HL-60 (cell line): ENCODE results near the gene DYSF.

ENCODE experiments used
- DNase-seq, 2 experiments: peaks; one replicate each; pipeline ENCODE4 v3.0.0-alpha.2; 2010 to 2020; ENCODE audit warnings: low read depth in 1 of 2, low spot score in 1 of 2
- H3K27ac ChIP-seq: fragments of 250-450 bp; sonication (Bioruptor Pico); replicated peaks from 2 replicates; pipeline ENCODE4 v1.5.1; 2020; ENCODE audit warnings: mild to moderate bottlenecking, moderate library complexity
- H3K27me3 ChIP-seq: fragments of 250-450 bp; sonication (Bioruptor Pico); 2 replicates; pipeline ENCODE4 v1.5.1; 2021; ENCODE audit warnings: mild to moderate bottlenecking, moderate library complexity; ENCODE audit not compliant: insufficient read depth, poor library complexity, severe bottlenecking
- H3K4me3 ChIP-seq: replicated peaks from 2 replicates; pipeline ENCODE4 v1.5.1; 2011; ENCODE audit warnings: mild to moderate bottlenecking, control low read depth, low read length; ENCODE audit not compliant: insufficient read depth
- CTCF ChIP-seq: IDR thresholded peaks from one replicate; pipeline ENCODE4 v1.5.1; 2011; ENCODE audit warnings: low read length, control low read depth, inconsistent platforms; ENCODE audit not compliant: insufficient read depth
- GABPA ChIP-seq: IDR thresholded peaks from 2 replicates; pipeline ENCODE4 v1.6.1; 2012; ENCODE audit warnings: low read depth
- POLR2AphosphoS5 ChIP-seq: IDR thresholded peaks from 2 replicates; pipeline ENCODE4 v1.6.1; 2012; ENCODE audit warnings: low read depth
- REST ChIP-seq: IDR thresholded peaks from 2 replicates; pipeline ENCODE4 v1.6.1; 2012; ENCODE audit warnings: low read depth; ENCODE audit not compliant: insufficient replicate concordance
- SPI1 ChIP-seq: IDR thresholded peaks from 2 replicates; pipeline ENCODE4 v1.6.1; 2012; ENCODE audit warnings: low read depth, mild to moderate bottlenecking, borderline replicate concordance

The DYSF gene

GRCh38 chr2:71505770-71506140, 52.4 kb downstream of the DYSF start:
- DNase-seq, result no peak
- H3K27ac ChIP-seq, result no peak overlapping the region
- no peak for TF ChIP-seq SPI1
- no peak for TF ChIP-seq POLR2AphosphoS5
- TF ChIP-seq GABPA, result no peak
- no peak for TF ChIP-seq CTCF
- no peak for TF ChIP-seq REST
- no peak overlapping the region for H3K4me3 ChIP-seq
- H3K27me3 ChIP-seq, result no peaks in the 10 kb centered on the region

GRCh38 chr2:71506222-71507153, 53.1 kb downstream of the DYSF start:
- DNase-seq, result no peak
- no peak overlapping the region for H3K27ac ChIP-seq
- TF ChIP-seq GABPA (no peak), POLR2AphosphoS5 (no peak), CTCF (no peak), REST (no peak), SPI1 (no peak)

GRCh38 chr2:71507476-71507875, 54.1 kb downstream of the DYSF start:
- Histone ChIP-seq H3K27me3 (no peaks in the 10 kb centered on the region), H3K27ac (no peak overlapping the region), H3K4me3 (no peak overlapping the region)
- no peak for DNase-seq
- no peak for TF ChIP-seq SPI1
- no peak for TF ChIP-seq REST
- no peak for TF ChIP-seq GABPA
- TF ChIP-seq POLR2AphosphoS5, result no peak
- no peak for TF ChIP-seq CTCF

More at GRCh38 chr2:71506222-71507153, 53.1 kb downstream of the DYSF start:
- H3K4me3 ChIP-seq, result no peak overlapping the region
- no peaks in the 10 kb centered on the region for H3K27me3 ChIP-seq
